DMS 273 (cell line): ENCODE measurements around the gene ITGAE.
A peak's percentile ranks its signal among the peaks of the same experiment; 100 is the strongest.

Experiments used
- DNase-seq: peaks from one replicate; lab custom pipeline; 2025; ENCODE audit not compliant: unreplicated experiment; lab: John Stamatoyannopoulos, UW

ITGAE gene

DNA sequence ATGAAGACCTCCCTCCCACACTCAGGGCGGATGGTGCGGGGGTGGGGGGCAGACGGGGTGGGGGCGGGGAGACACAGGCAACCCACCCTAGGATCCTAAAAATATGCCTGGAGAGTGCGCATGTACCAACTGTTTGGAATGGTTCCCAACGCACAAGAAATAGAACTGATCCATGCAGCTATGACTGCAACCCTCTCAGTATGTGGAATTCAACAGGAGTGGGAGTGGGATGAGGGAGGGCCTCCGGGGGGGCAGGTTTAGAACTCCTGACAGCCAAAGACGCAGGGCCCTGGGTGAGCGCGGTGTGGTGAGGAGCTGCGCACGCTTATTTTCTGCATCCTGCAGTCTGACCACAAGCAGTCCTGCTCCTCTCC, 103.9 kb downstream of the ITGAE start:
- DNase-seq, result no peak

GRCh38 chr17:3695723-3696411, 105.1 kb downstream of the ITGAE start, which contains the start of gene P2RX5:
Gene P2RX5 (minus strand): TSS chr17:3696155. CDS start chr17:3696005, 150 bp downstream.
- peak; percentile 69 for DNase-seq

DNA sequence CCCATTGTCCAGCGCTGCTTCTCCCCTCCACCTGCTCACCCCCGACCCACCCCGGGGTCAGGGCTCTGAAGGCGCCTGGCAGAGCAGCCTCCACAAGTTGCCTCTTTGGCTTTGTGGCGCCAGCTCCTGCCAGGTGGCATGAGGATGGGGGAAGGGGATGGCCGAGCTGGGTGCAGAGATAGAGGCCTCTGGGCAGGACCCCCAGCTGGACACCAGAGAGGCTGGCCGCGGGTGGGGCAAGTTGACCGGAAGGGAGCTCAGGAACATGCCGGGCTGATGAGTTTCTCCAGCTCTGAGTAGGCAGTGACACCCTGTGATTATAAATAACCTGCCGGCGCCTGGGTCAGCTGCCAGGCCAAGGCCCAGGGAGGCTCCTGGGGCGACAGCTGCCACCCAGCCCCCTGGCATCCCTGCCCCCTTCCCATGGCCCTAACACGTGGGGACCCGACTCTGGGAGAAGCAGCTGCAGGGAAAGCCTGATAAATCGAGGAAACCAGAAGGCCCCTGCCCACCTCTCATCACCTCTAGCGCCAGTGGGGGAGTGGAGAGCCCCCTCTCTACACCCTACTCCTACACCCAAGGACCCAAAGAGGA, 105.8 kb downstream of the ITGAE start:
- peak; percentile 71 for DNase-seq

DNA sequence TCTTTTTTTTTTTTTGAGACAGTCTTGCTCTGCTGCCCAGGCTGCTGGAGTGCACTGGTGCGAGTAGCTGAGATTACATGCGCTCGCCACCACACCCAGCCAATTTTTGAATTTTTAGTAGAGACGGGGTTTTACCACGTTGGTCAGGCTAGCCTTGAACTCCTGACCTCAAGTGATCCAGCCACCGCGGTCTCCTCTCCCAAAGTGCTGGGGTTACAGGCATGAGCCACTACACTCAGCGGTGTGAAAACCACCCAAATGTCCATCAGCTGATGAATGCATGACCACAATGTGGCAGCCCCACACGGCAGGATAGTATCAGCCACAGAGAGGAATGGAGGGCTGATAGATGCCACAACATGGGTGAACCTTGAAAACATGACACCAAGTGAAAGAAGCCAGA, 107.2 kb downstream of the ITGAE start:
- no peak for DNase-seq

DNA sequence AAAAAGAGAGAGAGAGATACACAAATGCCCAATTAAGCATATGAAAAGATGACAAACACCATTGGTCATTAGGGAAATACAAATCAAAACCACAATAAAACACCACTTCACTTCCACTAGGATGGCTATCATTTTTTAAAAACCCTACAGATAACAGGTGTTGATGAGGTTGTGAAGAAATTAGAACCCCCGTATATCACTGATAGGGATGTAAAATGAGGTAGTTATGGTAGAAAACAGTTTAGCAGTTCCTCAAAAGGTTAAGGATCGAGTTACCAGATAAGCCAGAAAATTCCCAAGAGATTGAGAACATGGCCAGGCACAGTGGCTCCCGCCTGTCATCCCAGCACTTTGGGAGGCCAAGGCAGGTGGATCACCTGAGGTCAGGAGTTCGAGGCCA, 107.8 kb downstream of the ITGAE start:
- DNase-seq, result no peak

DNA sequence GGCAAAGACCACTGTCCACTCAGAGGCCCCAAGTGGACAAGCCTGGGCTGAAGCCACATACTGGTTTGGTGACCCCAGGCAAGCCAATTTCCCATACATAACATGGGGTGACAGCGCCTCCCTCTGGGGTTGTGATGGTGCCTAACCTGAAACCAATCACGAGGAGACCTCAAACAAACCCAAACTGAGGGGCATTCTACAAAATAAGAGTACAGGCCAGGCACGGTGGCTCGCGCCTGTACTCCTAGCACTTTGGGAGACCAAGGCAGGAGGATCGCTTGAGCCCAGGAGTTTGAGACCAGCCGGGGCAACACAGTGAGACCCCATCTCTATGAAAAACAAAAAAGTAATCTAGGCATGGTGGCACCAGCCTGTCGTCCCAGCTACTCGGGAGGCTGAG, 108.6 kb downstream of the ITGAE start:
- DNase-seq, result no peak

GRCh38 chr17:3691617-3692067, 109.3 kb downstream of the ITGAE start:
- no peak for DNase-seq

- no peak for DNase-seq
Measured at GRCh38 chr17:3690094-3690715, 110.8 kb downstream of the ITGAE start.

- DNase-seq, result no peak
Measured at GRCh38 chr17:3689262-3690093, 111.5 kb downstream of the ITGAE start.

DNA sequence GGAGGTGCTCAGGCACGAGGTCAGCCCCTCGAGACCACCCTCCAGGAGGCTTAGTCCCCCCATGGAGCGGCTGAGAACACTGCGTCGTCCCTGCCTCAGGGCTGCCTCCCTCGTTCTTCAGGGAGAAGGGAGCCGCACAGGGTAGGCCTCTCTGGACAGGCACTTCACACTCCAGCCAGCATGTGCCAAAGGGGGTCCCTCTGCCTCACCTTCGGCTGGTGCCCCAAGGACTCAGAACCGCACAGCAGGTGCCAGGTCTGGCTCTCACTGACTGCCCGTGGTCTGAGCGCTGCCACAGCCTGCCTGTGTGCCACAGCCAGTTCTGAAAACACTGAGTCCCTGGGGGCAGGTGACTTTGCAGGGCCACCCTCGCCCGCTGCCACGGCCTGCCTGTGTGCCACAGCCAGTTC, 112.1 kb downstream of the ITGAE start:
- DNase-seq, result no peak

GRCh38 chr17:3688027-3688553, 112.9 kb downstream of the ITGAE start:
- DNase-seq, result no peak

DNA sequence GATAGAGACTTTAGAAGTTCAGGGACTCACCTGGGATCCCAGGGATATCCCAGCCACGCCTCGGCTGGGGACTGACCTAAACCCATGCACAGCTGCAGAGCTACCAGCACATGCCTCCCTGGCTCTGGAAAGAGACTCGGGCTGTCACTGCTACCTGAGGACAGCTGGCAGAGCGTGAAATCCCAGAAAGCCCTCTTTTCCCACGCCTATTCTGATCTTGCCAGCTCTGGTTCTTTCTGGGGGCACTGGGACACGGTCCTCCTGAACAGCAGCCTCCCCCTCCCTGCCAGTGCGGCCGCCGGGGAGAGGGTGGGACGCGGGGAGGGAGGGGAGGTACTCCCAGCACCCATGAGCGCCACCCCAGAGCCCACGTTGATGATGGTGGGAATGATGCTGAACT, 115.8 kb downstream of the ITGAE start:
- DNase-seq, result no peak

- peak; percentile 64 for DNase-seq
Measured at GRCh38 chr17:3683054-3683511, 117.9 kb downstream of the ITGAE start.

GRCh38 chr17:3682033-3682432, 119.0 kb downstream of the ITGAE start:
- DNase-seq, result no peak

GRCh38 chr17:3681565-3681964, 119.4 kb downstream of the ITGAE start:
- no peak for DNase-seq

DNA sequence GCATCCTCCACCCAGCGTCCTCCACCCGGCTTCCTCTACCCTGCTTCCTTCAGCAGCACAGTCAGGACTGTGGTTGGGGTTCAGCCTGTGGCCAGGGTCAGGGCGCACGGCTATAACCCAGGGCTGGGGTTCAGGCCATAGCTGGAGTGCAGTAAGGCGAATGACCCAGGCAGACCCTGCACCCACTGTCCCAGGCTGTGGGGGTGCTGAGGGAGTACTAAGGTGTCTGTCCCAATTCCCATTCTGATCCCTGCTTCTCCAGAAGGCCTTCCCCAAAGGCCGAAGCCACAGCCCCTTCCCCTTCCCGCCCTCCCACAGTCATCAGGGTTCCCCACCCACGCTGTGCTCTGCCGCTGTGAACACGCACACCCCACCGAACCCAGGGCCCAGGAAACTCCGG, 119.9 kb downstream of the ITGAE start:
- DNase-seq, result no peak

GRCh38 chr17:3679531-3680126, 121.4 kb downstream of the ITGAE start:
- no peak for DNase-seq

GRCh38 chr17:3678821-3679530, 122.0 kb downstream of the ITGAE start:
- no peak for DNase-seq

DNA sequence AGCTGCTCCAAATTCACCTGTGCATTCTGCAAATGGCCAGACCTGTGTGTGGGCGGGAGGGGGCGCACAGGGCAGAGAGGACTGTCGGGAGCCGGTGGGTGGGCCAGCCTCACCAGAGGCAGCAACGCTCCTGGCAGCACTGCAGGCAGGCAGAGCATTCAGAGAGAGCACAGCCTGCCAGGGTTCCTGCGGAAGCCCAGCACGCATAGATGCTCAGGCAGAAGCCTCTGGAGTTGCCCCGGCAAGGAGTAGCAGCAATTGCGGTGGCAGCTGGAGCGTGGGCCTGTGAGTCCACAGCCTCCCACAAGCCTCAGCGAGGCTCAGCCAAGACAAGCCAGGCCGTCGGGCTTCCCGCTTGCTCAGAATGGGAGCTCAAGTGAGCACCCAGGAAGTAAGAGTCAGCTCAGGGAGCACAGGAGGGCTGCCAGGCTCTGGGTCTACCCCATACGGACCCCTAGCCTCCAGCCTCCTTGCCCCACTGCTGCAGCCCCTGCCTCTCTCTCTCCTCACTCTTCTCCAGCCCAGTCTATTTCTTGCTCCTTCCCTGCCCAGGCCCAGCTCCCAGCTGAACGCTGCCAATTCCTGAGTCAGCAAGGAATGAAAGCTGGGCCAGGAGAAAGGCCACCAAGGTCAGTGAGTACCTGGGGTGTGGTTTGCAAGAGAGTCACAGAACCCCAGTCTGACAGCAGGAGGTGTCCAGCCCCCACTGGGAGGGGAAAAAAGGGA, 122.7 kb downstream of the ITGAE start:
- DNase-seq, result no peak
